Measurements from ENCODE around the gene COL4A1.

COL4A1 gene

DNA sequence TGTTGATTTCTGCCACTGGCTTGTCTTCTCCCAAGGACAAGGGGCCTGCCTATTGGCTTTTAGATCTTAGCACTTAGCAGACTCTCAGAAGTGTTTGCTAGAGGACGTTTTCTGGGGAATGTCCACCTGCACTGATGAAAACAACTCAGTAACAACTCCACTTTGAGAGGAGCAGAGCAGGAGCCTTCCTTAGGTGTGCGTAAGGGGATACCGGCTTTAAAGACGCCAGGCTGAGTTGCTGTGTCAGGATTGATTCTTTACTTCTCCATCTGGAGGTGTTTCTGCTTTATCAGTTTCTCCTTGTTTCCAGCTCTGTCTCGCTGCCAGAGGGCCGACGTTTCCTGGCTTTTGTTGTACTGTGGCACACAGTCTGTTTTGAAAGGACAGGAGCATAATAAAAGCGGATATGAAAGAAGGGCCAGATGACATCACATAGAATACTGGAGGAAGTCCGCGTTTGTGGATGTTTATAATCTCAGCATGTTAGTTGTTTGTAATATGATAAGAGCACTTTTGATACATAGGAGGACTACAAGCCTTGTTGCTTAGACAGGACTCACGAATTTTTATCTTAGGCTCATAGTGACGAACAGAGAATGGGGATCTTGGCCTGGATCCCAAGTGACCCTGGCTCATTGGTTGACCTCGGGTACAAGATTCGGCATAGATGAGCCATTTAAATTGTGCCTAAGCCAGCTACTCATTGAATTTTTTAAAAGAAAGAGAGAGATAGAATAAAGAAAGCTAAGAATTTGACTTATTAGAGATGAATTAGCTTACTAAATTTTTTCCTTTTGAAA is 34.7 kb upstream of the COL4A1 start:
- TF ChIP-seq, protein P1, sequence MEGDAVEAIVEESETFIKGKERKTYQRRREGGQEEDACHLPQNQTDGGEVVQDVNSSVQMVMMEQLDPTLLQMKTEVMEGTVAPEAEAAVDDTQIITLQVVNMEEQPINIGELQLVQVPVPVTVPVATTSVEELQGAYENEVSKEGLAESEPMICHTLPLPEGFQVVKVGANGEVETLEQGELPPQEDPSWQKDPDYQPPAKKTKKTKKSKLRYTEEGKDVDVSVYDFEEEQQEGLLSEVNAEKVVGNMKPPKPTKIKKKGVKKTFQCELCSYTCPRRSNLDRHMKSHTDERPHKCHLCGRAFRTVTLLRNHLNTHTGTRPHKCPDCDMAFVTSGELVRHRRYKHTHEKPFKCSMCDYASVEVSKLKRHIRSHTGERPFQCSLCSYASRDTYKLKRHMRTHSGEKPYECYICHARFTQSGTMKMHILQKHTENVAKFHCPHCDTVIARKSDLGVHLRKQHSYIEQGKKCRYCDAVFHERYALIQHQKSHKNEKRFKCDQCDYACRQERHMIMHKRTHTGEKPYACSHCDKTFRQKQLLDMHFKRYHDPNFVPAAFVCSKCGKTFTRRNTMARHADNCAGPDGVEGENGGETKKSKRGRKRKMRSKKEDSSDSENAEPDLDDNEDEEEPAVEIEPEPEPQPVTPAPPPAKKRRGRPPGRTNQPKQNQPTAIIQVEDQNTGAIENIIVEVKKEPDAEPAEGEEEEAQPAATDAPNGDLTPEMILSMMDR (IDR thresholded peaks at IDR 0.05; ENCODE audit: control insufficient read depth, insufficient read depth, low read depth, low read length, missing control alignments): no peak
- DNase-seq (ENCODE audit: low read depth): no peak
- no peak overlapping the region for H3K4me3 ChIP-seq (ENCODE audit: control insufficient read depth, low read depth, low read length)

DNA sequence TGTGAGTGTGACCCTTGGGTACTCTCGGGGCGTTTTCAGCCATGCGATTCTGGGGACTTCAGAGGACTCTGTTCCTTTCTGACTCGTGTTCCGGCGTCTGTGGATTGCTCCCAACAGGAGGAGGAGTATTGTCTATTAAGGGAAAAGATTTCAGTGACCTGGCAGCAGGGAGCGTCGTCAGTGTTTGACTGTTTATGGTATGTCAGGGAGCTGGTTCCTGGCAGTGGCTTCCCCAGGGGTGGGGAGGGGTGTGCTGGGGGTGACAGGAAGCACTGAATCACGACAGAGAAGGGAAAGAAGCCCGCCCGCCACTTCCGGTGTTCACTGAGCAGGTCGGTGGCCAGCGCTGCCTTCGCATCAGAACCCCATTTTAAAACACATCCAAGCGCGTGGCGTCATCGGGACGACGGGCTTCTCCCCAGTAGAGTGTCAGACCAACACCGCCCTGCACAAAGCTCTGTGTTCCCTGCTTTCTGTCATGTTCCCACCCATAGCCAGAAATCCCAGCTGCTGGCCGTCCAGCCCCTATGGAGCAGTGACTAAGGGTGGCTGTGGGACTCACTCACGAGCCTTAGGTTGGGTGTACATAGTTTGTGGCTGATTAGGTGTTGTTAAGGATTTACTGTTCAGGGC is 34.0 kb upstream of the COL4A1 start:
- DNase-seq (ENCODE audit: low read depth): no peak
- H3K4me3 ChIP-seq (ENCODE audit: control insufficient read depth, low read depth, low read length): no peak overlapping the region
- TF ChIP-seq, protein P1 (IDR thresholded peaks at IDR 0.05; ENCODE audit: control insufficient read depth, insufficient read depth, low read depth, low read length, missing control alignments): no peak

DNA sequence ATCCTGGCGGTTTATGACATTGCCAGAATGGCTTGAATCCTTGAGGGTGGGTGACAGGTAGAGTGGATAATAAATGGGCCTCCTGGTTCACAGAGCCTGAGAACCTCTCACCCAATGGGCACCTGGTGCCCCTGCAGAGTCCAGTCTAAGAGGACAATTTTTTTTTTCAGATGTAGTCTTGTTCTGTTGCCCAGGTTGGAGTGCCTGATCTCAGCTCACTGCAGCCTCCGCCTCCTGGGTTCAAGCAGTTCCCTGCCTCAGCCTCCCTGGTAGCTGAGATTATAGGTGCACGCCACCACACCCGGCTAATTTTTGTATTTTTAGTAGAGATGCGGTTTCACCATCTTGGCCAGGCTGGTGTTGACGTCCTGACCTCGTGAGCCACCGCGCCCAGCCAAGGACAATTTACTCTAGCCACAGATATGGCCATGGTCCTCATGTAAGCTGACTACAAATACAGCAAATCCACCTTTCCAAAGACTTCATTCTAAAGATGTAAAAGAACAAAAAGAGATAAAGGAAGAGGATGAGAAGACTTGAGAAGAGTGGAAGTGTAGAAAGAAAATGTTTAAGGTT is 33.1 kb upstream of the COL4A1 start:
- TF ChIP-seq, protein P1 (IDR thresholded peaks at IDR 0.05; ENCODE audit: control insufficient read depth, insufficient read depth, low read depth, low read length, missing control alignments): no peak
- H3K4me3 ChIP-seq (ENCODE audit: control insufficient read depth, low read depth, low read length): no peak overlapping the region

DNA sequence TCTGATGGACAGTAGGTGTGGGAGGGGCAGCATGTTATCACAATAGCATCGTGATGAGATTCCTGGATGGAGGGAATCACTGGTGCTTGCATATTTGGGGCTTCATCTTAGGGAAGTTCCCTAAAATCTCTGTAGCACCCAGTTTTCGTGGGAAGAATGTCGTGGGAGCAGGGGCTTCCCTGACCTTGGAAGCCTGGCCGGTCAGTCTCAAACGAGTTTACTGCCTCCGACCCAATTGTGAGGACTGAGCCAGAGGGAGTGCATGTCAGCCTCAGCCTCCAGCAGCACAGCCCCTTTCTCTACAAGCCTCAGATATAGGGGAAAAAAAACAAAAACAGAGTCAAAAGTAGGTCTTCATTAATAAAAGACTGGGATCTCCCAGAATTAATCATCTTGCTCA is 32.3 kb upstream of the COL4A1 start:
- TF ChIP-seq, protein P1 (IDR thresholded peaks at IDR 0.05; ENCODE audit: control insufficient read depth, insufficient read depth, low read depth, low read length, missing control alignments): no peak
- DNase-seq (ENCODE audit: low read depth): no peak
- no peak overlapping the region for H3K4me3 ChIP-seq (ENCODE audit: control insufficient read depth, low read depth, low read length)

More for the DNA sequence above, 33.1 kb upstream of the COL4A1 start:
- DNase-seq (ENCODE audit: low read depth): no peak

DNA sequence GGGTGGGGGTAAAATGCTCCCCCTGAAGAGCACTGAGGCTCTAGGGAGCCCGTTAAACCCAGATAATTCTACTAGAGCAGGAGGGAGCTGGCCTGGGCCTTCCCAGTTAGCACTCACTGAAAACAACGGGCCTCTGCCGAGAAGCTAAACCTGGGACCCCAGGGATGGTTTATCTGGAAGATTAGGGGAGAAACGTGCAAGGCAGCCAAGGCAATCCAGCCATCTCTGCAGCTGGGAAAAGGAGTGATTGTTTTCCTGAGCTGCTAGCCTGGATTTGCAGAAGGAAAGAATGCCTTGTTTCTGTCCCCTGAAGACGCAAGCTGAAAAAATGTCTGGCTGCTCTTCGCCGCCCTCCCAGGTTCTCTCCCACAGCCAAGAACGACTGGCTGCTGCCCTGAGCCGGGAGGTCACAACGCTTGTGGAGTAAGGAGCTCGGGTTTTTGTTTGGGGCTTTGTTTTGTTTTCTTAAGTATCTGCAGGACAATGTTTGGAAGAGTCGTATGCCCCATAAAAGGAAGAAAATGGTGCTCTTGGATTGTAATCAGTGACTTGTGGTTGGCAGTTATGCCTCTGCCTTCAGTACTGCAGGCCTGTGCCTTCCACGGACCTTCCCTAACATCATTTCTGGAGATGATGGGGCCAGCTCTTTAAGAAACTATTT is 31.6 kb upstream of the COL4A1 start:
- H3K4me3 ChIP-seq (ENCODE audit: control insufficient read depth, low read depth, low read length): no peak overlapping the region
- TF ChIP-seq, protein P1 (IDR thresholded peaks at IDR 0.05; ENCODE audit: control insufficient read depth, insufficient read depth, low read depth, low read length, missing control alignments): no peak
- DNase-seq (ENCODE audit: low read depth): no peak

DNA sequence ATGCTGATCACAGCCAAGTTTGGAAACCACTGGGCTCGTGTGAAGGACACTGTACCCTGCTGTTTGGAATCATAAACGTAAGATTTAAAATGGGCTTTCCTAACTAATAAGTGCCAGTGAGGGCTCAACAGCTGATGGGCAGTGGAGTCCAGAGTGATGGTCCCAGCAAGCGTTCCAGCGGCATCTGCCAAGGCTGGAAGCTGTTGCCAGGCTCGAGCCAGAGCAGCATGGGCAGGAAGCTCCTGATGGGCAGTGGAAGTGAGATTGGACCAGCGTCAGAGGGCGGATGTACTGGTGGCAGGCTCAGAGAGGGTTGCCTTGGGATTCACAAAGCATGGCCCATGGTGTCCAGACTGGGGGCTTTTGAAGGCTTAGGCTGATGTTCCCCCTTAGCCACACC is 30.3 kb upstream of the COL4A1 start:
- DNase-seq (ENCODE audit: low read depth): no peak
- H3K4me3 ChIP-seq (ENCODE audit: control insufficient read depth, low read depth, low read length): no peak overlapping the region
- TF ChIP-seq, protein P1 (IDR thresholded peaks at IDR 0.05; ENCODE audit: control insufficient read depth, insufficient read depth, low read depth, low read length, missing control alignments): no peak

Data from AG09309 (cell line).